HG03521 (cell line): ENCODE data around the gene PROCR.
"Not testable (repeated sequence)": the region's sequence is repeated elsewhere in the genome, so short reads cannot be mapped to it uniquely, and the experiment has no call there.

Source experiments
- ATAC-seq: cut with Tn5 transposase; IDR thresholded peaks from one replicate; pipeline ENCODE4 v1.9.1; 2021; ENCODE audit warnings: mild to moderate bottlenecking, moderate library complexity; ENCODE audit not compliant: unreplicated experiment

The PROCR gene

GRCh38 chr20:35164531-35164930, 7.3 kb upstream of the PROCR start:
- ATAC-seq, result not testable (repeated sequence)

- no peak for ATAC-seq
Measured at GRCh38 chr20:35165221-35166185, 6.4 kb upstream of the PROCR start.

- no peak for ATAC-seq
Measured at GRCh38 chr20:35166242-35166830, 5.5 kb upstream of the PROCR start.

DNA sequence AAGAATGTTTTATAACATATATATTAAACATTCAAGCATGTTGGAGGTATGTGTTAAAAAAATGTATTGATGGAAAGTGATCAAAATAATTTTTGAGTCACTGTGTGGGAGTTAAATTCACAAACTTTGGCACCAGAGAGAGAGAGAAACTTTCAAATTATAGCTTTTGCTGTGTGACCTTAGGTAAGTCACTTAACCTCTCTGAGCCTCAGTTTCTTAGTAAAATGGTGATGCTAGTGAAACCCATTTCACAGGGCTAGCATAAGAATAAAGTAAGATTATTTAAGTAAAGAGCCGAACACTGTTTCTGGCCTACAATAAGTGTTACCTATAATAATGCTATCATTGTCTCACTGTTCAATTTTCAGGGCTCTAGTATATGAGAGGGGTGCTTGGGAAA, 4.1 kb upstream of the PROCR start:
- ATAC-seq, result no peak

DNA sequence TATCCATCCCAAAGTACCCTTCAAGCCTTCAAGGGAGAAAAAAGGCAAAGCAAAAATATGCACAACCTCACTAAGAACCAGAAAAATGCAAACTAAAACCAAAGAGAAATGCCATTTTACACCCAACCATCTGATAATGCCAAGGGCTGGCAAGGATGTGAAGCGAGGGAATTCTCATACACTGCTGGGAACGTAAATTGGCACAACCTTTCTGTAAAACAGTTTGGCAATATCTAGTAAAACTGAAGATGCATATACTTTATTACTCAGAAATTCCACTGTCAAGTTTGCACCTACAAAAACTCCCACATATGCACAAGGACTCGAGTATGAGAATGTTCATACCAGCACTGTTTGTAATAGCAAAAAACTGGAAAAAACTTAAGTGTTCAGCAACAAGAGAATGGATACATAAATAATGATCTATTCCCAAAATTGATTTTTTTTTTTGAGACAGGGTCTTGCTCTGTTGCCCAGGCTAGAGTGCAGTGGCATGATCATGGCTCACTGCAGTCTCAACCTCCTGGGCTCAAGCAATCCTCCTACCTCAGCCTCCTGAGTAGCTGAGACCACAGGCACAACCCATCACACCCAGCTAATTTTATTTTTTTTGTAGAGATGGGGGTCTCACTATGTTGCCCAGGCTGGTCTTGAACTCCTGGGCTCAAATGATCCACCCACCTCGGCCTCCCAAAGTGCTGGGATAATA, 3.0 kb upstream of the PROCR start:
- ATAC-seq, result not testable (repeated sequence)

GRCh38 chr20:35171438-35171752, 477 bp upstream of the PROCR start:
- ATAC-seq, result no peak

GRCh38 chr20:35172434-35172806, 548 bp downstream of the PROCR start:
- no peak for ATAC-seq

GRCh38 chr20:35173576-35174192, 1.8 kb downstream of the PROCR start:
- no peak for ATAC-seq

DNA sequence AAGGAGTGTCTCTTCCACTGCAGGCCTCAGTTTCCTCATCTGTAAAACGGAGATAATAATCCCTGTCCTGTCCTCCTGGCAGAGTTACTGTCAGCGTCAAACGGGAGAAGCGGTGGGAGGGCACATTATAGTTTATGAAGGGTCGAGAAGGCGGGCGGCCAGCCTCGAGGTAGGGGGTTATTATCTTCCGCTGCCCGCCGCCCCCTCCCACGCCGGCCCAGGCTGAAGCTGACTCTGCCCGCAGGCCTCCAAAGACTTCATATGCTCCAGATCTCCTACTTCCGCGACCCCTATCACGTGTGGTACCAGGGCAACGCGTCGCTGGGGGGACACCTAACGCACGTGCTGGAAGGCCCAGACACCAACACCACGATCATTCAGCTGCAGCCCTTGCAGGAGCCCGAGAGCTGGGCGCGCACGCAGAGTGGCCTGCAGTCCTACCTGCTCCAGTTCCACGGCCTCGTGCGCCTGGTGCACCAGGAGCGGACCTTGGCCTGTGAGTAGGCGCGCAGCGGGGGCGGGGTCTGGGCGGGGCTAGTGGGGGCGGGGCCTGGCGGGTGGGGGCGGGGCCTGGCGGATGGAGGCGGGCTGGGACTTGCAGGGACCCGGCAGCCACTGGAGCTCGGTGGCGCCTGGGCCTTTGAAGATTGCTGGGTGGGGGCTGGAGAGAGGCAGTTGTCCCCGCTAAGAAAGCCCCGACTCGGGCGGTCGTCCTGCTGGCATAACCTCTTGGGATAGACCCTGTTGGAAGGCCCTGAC, 2.8 kb downstream of the PROCR start:
- no peak for ATAC-seq

DNA sequence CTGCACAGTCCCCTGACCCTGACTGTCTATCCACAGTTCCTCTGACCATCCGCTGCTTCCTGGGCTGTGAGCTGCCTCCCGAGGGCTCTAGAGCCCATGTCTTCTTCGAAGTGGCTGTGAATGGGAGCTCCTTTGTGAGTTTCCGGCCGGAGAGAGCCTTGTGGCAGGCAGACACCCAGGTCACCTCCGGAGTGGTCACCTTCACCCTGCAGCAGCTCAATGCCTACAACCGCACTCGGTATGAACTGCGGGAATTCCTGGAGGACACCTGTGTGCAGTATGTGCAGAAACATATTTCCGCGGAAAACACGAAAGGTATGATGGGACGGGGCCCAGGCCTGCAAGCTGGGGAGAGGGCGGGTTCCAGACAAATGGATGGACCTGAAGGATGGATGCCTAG, 4.3 kb downstream of the PROCR start:
- no peak for ATAC-seq

DNA sequence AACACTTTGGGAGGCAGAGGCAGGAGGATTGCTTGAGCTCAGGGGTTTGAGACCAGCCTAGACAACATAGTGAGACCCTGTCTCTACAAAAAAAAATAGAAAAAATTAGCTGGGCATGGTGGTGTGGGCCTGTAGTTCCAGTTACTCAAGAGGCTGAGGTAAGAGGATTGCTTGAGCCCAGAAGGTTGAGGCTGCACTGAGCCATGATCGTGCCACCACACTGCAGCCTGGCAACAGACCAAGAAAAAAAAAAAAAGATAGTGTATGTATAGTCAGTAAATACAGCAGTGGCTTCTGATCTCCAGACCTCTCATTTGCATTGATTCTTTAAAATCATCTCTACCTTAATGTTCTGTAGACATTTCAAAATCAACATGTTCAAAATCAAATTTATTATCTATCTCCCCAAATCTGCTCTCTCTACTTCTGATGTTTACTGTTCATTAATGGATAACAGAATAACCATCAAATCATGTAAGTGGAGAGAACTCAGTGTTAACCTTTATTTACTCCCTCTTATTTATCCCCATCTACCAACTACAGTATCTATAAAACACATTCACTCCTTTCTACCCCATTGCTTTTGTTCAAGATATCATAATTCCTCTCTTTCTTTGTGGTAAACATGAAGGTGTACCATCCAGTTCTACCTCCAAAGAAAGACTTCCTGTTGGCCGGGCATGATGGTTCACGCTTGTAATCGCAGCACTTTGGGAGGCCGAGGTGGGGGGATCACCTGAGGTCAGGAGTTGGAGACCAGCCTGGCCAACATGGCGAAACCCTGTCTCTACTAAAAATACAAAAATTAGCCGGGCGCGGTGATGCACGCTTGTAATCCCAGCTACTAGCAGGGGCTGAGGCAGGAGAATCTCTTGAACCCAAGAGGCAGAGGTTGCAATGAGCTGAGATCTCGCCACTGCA, 7.7 kb downstream of the PROCR start:
- no peak for ATAC-seq

GRCh38 chr20:35180266-35180665, 8.4 kb downstream of the PROCR start:
- no peak for ATAC-seq

DNA sequence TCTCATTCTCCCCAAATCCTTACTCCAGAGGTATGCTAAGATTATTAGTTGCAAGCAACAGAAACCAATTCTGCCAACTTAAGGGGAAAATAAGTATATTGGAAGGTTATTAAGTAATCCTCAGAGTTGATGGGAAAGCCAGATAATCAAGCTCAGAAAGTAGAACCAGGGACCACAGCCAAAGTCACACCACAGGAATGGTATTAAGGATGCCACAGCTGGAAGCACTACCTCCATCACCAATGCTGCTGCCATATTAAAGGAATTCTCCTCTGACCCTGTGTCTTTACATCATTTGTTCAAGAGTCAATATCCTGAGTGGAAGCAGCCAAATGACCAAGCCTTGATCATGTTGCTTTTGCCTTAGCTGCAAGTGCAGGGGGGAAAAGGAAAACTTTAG, 9.9 kb downstream of the PROCR start:
- no peak for ATAC-seq

DNA sequence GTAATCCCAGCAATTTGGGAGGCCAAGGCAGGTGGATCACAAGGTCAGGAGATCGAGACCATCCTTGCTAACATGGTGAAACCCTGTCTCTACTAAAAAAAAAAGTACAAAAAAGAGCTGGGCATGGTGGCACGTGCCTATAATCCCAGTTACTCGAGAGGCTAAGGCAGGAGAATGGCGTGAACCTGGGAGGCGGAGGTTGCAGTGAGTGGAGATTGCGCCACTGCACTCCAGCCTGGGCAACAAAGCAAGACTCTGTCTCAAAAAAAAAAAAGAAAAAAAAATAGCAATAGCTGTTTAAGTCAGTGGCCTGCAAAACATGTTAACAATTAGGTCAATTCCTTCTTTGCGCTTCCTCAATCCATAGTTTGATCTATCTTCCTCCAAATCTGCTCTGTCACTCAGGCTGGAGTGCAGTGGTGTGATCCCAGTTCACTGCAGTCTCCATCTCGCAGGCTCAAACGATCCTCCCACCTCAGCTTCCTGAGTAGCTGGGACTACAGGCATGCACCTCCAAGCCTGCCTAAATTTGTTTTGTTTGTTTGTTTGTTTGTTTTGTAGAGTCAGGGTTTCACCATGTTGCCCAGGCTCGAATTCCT, 14.9 kb downstream of the PROCR start:
- not testable (repeated sequence) for ATAC-seq

DNA sequence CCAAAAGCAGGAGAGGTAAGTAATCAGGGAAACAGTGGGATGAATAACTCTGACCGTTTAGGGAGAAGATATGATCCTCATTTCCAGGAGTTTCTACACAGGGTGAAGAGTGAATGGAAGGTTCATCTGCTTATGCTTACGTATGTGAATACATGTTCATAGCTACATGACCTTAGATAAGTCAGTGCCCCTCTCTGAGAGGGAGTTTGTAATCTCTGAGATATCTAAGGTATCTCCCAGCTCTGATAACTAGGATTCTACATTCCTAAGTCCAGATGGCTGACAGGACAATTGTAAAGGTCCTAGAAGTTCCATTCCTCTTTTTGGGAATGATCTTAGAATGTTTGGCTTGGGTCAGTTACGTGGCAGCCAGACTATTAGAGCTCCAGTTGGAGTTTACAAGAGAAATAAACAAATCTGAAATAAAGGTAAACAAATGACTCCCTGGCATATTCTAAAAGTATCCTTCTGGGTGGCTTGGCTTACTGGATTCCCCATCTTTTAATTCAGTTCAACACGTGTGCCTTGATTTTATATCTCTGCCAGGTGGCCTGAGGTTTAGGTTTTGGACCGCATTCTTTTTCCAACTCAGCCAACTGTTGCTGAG, 15.8 kb downstream of the PROCR start:
- ATAC-seq, result no peak

DNA sequence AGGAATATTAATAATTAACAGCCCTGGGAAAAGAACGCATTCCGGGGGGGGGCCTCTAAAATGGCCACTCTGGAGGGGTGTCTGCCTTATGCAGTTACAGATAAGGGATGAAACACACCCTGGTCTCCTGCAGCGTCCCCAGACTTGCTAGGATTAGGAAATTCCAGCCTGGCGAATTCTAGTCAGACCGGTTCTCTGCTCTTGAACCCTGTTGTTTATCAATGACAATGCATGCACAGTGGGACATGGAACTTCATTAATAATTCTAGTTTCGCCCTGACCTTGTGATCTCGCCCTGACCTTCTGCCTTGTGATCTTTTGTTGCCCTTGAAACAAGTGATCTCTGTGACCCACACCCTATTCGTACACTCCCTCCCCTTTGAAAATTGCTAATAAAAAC, 17.4 kb downstream of the PROCR start:
- not testable (repeated sequence) for ATAC-seq

GRCh38 chr20:35190556-35190955, 18.7 kb downstream of the PROCR start:
- ATAC-seq, result no peak

DNA sequence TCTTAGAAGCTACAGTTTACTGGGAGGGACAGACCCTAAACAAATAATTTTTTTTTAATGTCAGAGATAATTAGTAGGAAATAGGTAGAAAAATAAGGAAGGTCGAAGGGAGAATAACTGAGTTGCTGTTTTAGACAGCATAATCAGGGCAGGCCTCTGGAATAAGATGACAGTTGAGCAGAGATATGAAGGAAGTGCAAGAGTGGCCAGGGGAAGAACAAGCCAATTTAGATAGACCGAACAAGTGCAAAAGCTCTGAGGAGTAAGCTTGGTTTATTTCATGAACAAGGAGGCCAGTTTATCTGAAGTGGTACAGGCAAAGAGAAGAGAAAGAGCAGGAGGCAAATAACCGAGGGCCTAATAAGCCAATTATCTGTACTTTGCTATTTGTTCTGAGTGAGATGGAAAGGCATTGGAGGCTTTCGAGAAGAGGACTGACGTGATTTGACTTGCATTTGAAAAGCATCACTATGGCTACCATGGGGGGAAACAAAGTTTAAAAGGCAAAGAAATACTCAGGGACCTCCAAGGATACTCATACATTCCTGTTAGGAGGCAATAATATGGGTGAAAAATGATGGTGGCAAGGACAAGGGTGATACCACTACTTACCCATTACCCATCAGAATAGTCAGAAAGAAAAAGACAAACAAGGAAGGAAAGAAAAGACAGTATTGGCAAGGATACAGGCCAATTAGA, 19.7 kb downstream of the PROCR start:
- no peak for ATAC-seq
